Measurements from ENCODE around the gene CRIP2. TPM values are rescaled to one million over a fixed set of nuclear protein-coding genes. Genes with fewer than 3 reads are reported as not detected.
A peak's percentile ranks its signal among the peaks of the same experiment; 100 is the strongest.

CRIP2 gene, protein sequence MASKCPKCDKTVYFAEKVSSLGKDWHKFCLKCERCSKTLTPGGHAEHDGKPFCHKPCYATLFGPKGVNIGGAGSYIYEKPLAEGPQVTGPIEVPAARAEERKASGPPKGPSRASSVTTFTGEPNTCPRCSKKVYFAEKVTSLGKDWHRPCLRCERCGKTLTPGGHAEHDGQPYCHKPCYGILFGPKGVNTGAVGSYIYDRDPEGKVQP
- 100 to 1,000 TPM in 2 of 4 donors, 10 to 100 TPM in 2; 44.2 to 118 (median 80.7) TPM for total RNA-seq

DNA sequence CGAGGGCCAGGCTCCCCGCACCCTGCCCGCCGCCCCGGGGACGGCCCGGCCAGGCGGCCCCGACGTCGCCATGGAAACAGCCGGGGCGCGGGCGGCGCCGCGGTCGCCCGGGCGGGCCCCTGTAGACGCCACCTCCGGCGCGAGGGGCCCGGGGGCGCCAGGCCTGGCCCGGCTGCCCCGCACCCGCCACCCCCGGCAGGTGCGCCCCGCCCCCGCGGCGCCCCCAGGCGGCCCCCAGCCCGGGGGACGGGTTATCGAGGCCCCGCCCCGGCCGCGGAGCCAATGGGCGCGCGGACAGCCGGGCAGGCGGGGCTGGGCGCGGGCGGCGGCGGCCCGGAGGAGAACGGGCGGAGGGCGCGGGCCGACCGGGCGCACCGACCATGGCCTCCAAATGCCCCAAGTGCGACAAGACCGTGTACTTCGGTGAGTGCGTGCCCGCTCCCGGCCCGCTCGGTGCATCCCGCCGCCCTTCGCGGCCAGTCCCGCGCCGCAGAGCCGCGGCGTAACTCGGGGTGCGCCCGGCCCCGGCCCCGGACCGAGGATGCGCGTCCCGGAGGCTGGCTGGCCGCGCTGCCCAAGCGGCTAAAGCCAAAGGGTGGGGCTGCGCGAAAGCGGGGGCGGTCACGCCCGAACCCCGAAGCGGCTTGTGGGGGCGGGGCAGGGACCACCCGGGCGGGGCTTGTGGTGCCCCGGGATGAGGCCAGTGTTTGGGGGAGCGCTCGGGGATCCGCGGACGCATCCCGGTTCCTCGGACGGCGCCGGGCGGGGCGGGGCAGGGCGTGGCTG lies at the start of gene CRIP2:
TSS of gene CRIP2 (plus strand) at position 339 of the 786 bp plus-strand sequence. CDS start at position 381, 42 bp downstream.
- Histone ChIP-seq H3K4me3 (peak within 1 kb of the TSS; percentile 60 to 86 (median 75)), H3K36me3 (peaks cover 0 to 35% (median 0%) of the 10 kb centered on the region in 3 donors), H3K27me3 (peaks cover 0 to 30% (median 0%) of the 10 kb centered on the region in 4 donors), H3K9me3 (no peaks in the 10 kb centered on the region), H3K4me1 (peaks cover 45 to 96% (median 63%) of the 10 kb centered on the region in 3 donors), H3K27ac (peak within 1 kb of the TSS; percentile 81 to 95 (median 87))
- TF ChIP-seq CTCF (IDR thresholded peaks at IDR 0.05), result no peak
- peak in 2 of 4 donors; percentile 33 to 50 for TF ChIP-seq POLR2A (IDR thresholded peaks at IDR 0.05)
- WGBS, 2 donors, result no CpG with 5 or more reads among the region's 118 CpGs
- no peak for DNase-seq
- intact Hi-C loops (cut with DNase I), result no loop called here

DNA sequence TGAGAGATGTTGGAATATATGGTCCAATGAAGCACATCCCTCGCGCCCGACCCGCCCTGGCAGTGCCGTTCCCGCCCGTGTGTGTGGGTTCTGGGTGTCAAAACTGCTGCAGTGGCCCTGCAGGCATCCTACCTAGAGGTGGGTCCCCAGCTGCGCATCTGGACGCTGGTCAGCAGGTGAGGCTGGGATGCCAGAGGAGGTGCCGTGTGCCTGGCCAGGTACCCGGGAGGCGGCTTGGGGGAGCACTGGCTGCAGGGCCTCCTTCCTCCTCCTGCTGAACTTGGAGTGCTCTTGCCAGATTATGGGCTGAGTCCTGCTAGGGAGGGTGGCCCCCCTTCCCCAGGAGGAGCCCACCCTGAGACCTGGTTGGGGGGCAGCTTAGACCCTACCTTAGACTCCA lies 49.8 kb upstream of the CRIP2 start:
- WGBS, 2 donors, result 94% methylated on average over 3 of the region's 12 CpGs; no CpG with 5 or more reads in 1 of the 2 donors
- intact Hi-C loops (cut with DNase I), result no loop called here

DNA sequence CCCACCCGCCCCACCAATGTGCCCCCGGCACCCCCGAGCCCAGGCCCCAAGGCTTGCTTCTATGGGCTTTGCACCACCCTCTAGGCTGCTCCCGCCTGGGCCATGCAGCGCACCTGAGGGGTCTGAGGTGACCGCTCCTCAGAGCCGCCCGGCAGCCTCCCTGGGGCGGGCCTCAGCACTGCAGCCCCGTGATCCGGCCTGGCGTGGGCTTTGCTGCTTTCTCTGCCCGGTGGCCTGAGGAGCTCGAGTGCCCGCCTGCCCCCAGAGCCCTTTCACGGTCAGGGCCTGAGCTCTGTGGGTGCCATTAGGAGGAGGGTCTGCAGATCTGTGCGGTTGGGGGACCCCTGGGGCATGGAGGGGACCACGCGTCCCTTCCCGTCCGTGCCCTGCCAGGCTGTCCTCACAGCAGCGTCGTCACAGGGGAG lies 48.8 kb upstream of the CRIP2 start:
- H3K4me3 ChIP-seq, result no peak overlapping the region
- H3K36me3 ChIP-seq, result peaks cover 0 to 37% (median 0%) of the 10 kb centered on the region in 3 donors
- TF ChIP-seq POLR2A (IDR thresholded peaks at IDR 0.05), result no peak
- TF ChIP-seq CTCF (IDR thresholded peaks at IDR 0.05), result no peak
- 95% methylated on average over 4 of the region's 23 CpGs; no CpG with 5 or more reads in 1 of the 2 donors for WGBS, 2 donors
- H3K27me3 ChIP-seq, result no peaks in the 10 kb centered on the region
- peaks cover 15 to 33% (median 22%) of the 10 kb centered on the region in 3 donors for H3K4me1 ChIP-seq
- intact Hi-C loops (cut with DNase I), result no loop called here
- H3K9me3 ChIP-seq, result no peaks in the 10 kb centered on the region
- H3K27ac ChIP-seq, result no peak overlapping the region
- DNase-seq, result no peak

More for the DNA sequence above, 49.8 kb upstream of the CRIP2 start:
- Histone ChIP-seq H3K27me3 (no peaks in the 10 kb centered on the region), H3K36me3 (peaks cover 0 to 37% (median 0%) of the 10 kb centered on the region in 3 donors), H3K9me3 (no peaks in the 10 kb centered on the region), H3K4me3 (no peak overlapping the region), H3K4me1 (peaks cover 20 to 29% (median 23%) of the 10 kb centered on the region in 3 donors), H3K27ac (no peak overlapping the region)
- DNase-seq, result no peak
- no peak for TF ChIP-seq POLR2A (IDR thresholded peaks at IDR 0.05)

- Histone ChIP-seq H3K4me1 (peaks cover 8 to 30% (median 18%) of the 10 kb centered on the region in 3 donors), H3K9me3 (no peaks in the 10 kb centered on the region), H3K27ac (no peak overlapping the region), H3K36me3 (peaks cover 0 to 37% (median 0%) of the 10 kb centered on the region in 3 donors), H3K27me3 (no peaks in the 10 kb centered on the region), H3K4me3 (no peak overlapping the region)
- DNase-seq, result no peak
- WGBS, 2 donors, result 96% methylated on average over 9 to 12 of the region's 21 CpGs
- intact Hi-C loops (cut with DNase I), result no loop called here
- TF ChIP-seq CTCF (IDR thresholded peaks at IDR 0.05) (no peak), POLR2A (IDR thresholded peaks at IDR 0.05) (no peak)
Measured at GRCh38 chr14:105426416-105427130, 48.0 kb upstream of the CRIP2 start.

DNA sequence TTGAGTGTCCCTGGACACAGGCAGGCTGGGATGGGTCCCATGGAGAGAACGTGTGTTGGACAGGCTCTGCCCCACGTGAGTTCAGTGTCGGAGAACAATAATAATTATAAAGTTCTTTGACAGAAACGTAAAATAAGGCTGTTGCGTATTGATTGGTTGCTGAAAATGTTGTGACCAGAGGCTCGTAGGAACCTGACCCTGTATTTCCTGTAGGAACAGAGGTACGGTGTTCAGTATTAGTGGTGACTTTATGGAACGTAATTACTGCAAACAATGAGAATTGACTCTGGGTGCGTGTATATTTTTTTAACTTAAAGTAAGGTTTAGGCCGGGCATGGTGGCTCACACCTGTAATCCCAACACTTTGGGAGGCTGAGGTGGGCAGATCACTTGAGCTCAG lies 47.2 kb upstream of the CRIP2 start:
- Histone ChIP-seq H3K4me1 (peaks cover under 1 to 21% (median 9%) of the 10 kb centered on the region in 3 donors), H3K36me3 (peaks cover 0 to 37% (median 0%) of the 10 kb centered on the region in 3 donors), H3K27me3 (no peaks in the 10 kb centered on the region), H3K4me3 (no peak overlapping the region), H3K27ac (no peak overlapping the region), H3K9me3 (no peaks in the 10 kb centered on the region)
- DNase-seq, result no peak
- intact Hi-C loops (cut with DNase I), result no loop called here
- 94 to 97% methylated on average over 10 of the region's 10 CpGs for WGBS, 2 donors
- TF ChIP-seq CTCF (IDR thresholded peaks at IDR 0.05) (no peak), POLR2A (IDR thresholded peaks at IDR 0.05) (no peak)
